HG02938 (cell line): ENCODE results near the gene EAPP.
"Not testable (repeated sequence)": the region's sequence is repeated elsewhere in the genome, so short reads cannot be mapped to it uniquely, and the experiment has no call there.

Source experiments
- ATAC-seq: cut with Tn5 transposase; IDR thresholded peaks from one replicate; pipeline ENCODE4 v1.9.1; 2021; ENCODE audit warnings: mild to moderate bottlenecking, moderate library complexity; ENCODE audit not compliant: unreplicated experiment

EAPP gene

GRCh38 chr14:34538871-34539406 is 562 bp downstream of the EAPP start:
- no peak for ATAC-seq

- ATAC-seq, result not testable (repeated sequence)
These were observed 1.4 kb downstream of the EAPP start for GRCh38 chr14:34538096-34538495.

- no peak for ATAC-seq
These were observed 1.9 kb downstream of the EAPP start for GRCh38 chr14:34537677-34538009.

- ATAC-seq, result no peak
These were observed 2.4 kb downstream of the EAPP start for GRCh38 chr14:34536951-34537676.

GRCh38 chr14:34527591-34527990 is 11.9 kb downstream of the EAPP start:
- no peak for ATAC-seq

GRCh38 chr14:34524216-34524615 is 15.3 kb downstream of the EAPP start:
- ATAC-seq, result not testable (repeated sequence)

GRCh38 chr14:34522496-34522895 is 17.0 kb downstream of the EAPP start:
- ATAC-seq, result no peak

- not testable (repeated sequence) for ATAC-seq
These were observed 18.4 kb downstream of the EAPP start for GRCh38 chr14:34521071-34521470.

- not testable (repeated sequence) for ATAC-seq
These were observed 19.1 kb downstream of the EAPP start for GRCh38 chr14:34520304-34520970.

GRCh38 chr14:34507884-34508283 is 31.6 kb downstream of the EAPP start:
- ATAC-seq, result no peak

GRCh38 chr14:34507459-34507858 is 32.0 kb downstream of the EAPP start:
- no peak for ATAC-seq

GRCh38 chr14:34505124-34505491 is 34.4 kb downstream of the EAPP start:
- not testable (repeated sequence) for ATAC-seq

- not testable (repeated sequence) for ATAC-seq
These were observed 35.5 kb downstream of the EAPP start for GRCh38 chr14:34504027-34504426.

- ATAC-seq, result no peak
These were observed 36.8 kb downstream of the EAPP start for GRCh38 chr14:34502545-34503225.

- no peak for ATAC-seq
These were observed 37.5 kb downstream of the EAPP start for GRCh38 chr14:34502001-34502400.

- ATAC-seq, result no peak
These were observed 38.4 kb downstream of the EAPP start for GRCh38 chr14:34501004-34501580.

GRCh38 chr14:34498684-34499412 is 40.7 kb downstream of the EAPP start:
- ATAC-seq, result no peak

GRCh38 chr14:34496679-34497513 is 42.6 kb downstream of the EAPP start:
- ATAC-seq, result no peak

- no peak for ATAC-seq
These were observed 43.4 kb downstream of the EAPP start for GRCh38 chr14:34496007-34496678.
